H9 (cell line): Measurements from ENCODE around the gene CTXN1. TPM values are rescaled to one million over a fixed set of nuclear protein-coding genes. Genes with fewer than 3 reads are reported as not detected.

Experiments used
- DNase-seq: peaks from one replicate; pipeline ENCODE4 v3.0.0-alpha.2; 2017
- H2AFZ ChIP-seq: one replicate; pipeline ENCODE4 v1.6.1; 2013; ENCODE audit warnings: mild to moderate bottlenecking, low read length, control low read depth, moderate library complexity
- H2AK5ac ChIP-seq: 2 replicates; pipeline ENCODE4 v1.6.1; 2013; ENCODE audit warnings: low read length, control low read depth, mixed read lengths; ENCODE audit not compliant: insufficient read length
- H2BK120ac ChIP-seq: one replicate; pipeline ENCODE4 v1.6.1; 2013; ENCODE audit warnings: low read depth, mild to moderate bottlenecking, low read length, control low read depth, inconsistent platforms; ENCODE audit not compliant: poor library complexity, severe bottlenecking
- H2BK12ac ChIP-seq: 2 replicates; pipeline ENCODE4 v1.6.1; 2013; ENCODE audit warnings: low read length, control low read depth, mixed read lengths, low read depth; ENCODE audit not compliant: insufficient read length
- H2BK15ac ChIP-seq: 2 replicates; pipeline ENCODE4 v1.6.1; 2013; ENCODE audit warnings: low read depth, low read length, control low read depth
- H2BK20ac ChIP-seq: one replicate; pipeline ENCODE4 v1.6.1; 2013; ENCODE audit warnings: low read depth, mild to moderate bottlenecking, low read length, control low read depth, inconsistent platforms; ENCODE audit not compliant: poor library complexity, severe bottlenecking
- H2BK5ac ChIP-seq: 2 replicates; pipeline ENCODE4 v1.6.1; 2013; ENCODE audit warnings: low read length, control low read depth, mixed read lengths; ENCODE audit not compliant: insufficient read length
- H3K14ac ChIP-seq: 2 replicates; pipeline ENCODE4 v1.6.1; 2013; ENCODE audit warnings: low read length, control low read depth; ENCODE audit not compliant: insufficient read depth
- H3K18ac ChIP-seq: 2 replicates; pipeline ENCODE4 v1.6.1; 2013; ENCODE audit warnings: low read depth, mild to moderate bottlenecking, mixed read lengths, low read length, control low read depth; ENCODE audit not compliant: insufficient read length
- H3K23ac ChIP-seq: 2 replicates; pipeline ENCODE4 v1.6.1; 2013; ENCODE audit warnings: low read length, control low read depth, mixed read lengths, low read depth; ENCODE audit not compliant: insufficient read length
- H3K23me2 ChIP-seq: 2 replicates; pipeline ENCODE4 v1.6.1; 2013; ENCODE audit warnings: low read depth, mild to moderate bottlenecking, mixed read lengths, low read length, control low read depth; ENCODE audit not compliant: insufficient read length, poor library complexity, severe bottlenecking
- H3K27ac ChIP-seq: 2 replicates; pipeline ENCODE4 v1.5.1; 2013; ENCODE audit warnings: low read length, control low read depth, mixed read lengths, low read depth; ENCODE audit not compliant: insufficient read length
- H3K27me3 ChIP-seq: 2 replicates; pipeline ENCODE4 v1.6.1; 2013; ENCODE audit warnings: low read length, control low read depth, inconsistent platforms; ENCODE audit not compliant: insufficient read depth
- H3K4ac ChIP-seq: 2 replicates; pipeline ENCODE4 v1.6.1; 2013; ENCODE audit warnings: low read depth, mild to moderate bottlenecking, control low read depth, inconsistent platforms, low read length, moderate library complexity
- H3K4me1 ChIP-seq: 2 replicates; pipeline ENCODE4 v1.6.1; 2013; ENCODE audit warnings: low read length, control low read depth, inconsistent platforms; ENCODE audit not compliant: insufficient read depth
- H3K4me2 ChIP-seq: 2 replicates; pipeline ENCODE4 v1.6.1; 2013; ENCODE audit warnings: low read length, control low read depth, mixed read lengths; ENCODE audit not compliant: insufficient read length, insufficient read depth
- H3K56ac ChIP-seq: 2 replicates; pipeline ENCODE4 v1.6.1; 2013; ENCODE audit warnings: low read depth, mild to moderate bottlenecking, mixed read lengths, low read length, control low read depth; ENCODE audit not compliant: insufficient read length
- H3K79me1 ChIP-seq: 2 replicates; pipeline ENCODE4 v1.6.1; 2013; ENCODE audit warnings: low read depth, mild to moderate bottlenecking, moderate library complexity, low read length, control low read depth, inconsistent platforms; ENCODE audit not compliant: insufficient read depth, poor library complexity, severe bottlenecking
- H3K79me2 ChIP-seq: 2 replicates; pipeline ENCODE4 v1.6.1; 2013; ENCODE audit warnings: low read length, control low read depth, inconsistent platforms; ENCODE audit not compliant: insufficient read depth
- H3K9ac ChIP-seq: 2 replicates; pipeline ENCODE4 v1.6.1; 2013; ENCODE audit warnings: low read length, control low read depth, mixed read lengths; ENCODE audit not compliant: insufficient read length; ENCODE audit errors: extremely low read depth
- H3K9me3 ChIP-seq: one replicate; pipeline ENCODE4 v1.6.1; 2013; ENCODE audit warnings: low read depth, low read length, inconsistent platforms; ENCODE audit not compliant: control insufficient read depth
- H3T11ph ChIP-seq: one replicate; pipeline ENCODE4 v1.6.1; 2013; ENCODE audit warnings: mild to moderate bottlenecking, low read length, control low read depth, inconsistent platforms
- H4K20me1 ChIP-seq: one replicate; pipeline ENCODE4 v1.6.1; 2013; ENCODE audit not compliant: control insufficient read depth, insufficient read length, insufficient read depth
- H4K5ac ChIP-seq: 2 replicates; pipeline ENCODE4 v1.6.1; 2013; ENCODE audit warnings: low read depth, mild to moderate bottlenecking, mixed read lengths, low read length, control low read depth; ENCODE audit not compliant: insufficient read length
- H4K8ac ChIP-seq: replicated peaks from 2 replicates; pipeline ENCODE4 v1.6.1; 2013; ENCODE audit warnings: low read length, control low read depth, mixed read lengths, low read depth; ENCODE audit not compliant: insufficient read length
- H4K91ac ChIP-seq: 2 replicates; pipeline ENCODE4 v1.6.1; 2013; ENCODE audit warnings: low read depth, mild to moderate bottlenecking, moderate library complexity, mixed read lengths, low read length, control low read depth; ENCODE audit not compliant: insufficient read length
- H3K27ac Mint-ChIP-seq, 3 experiments: 2 replicates in 2 of 3; 3 replicates in 1 of 3; pipeline ENCODE4 v1.8.0; 2020 to 2021; ENCODE audit warnings: mixed read lengths in 3 of 3, mild to moderate bottlenecking in 1 of 3, moderate library complexity in 1 of 3
- H3K27me3 Mint-ChIP-seq: 2 replicates; pipeline ENCODE4 v1.8.0; 2021; ENCODE audit warnings: low read depth, mild to moderate bottlenecking, moderate library complexity, mixed read lengths
- H3K36me3 Mint-ChIP-seq, 3 experiments: 2 replicates in 2 of 3; 3 replicates in 1 of 3; pipeline ENCODE4 v1.8.0; 2020 to 2021; ENCODE audit warnings: low read depth in 3 of 3, mixed read lengths in 3 of 3; ENCODE audit not compliant: insufficient read depth in 1 of 3
- H3K4me1 Mint-ChIP-seq, 2 experiments: 2 replicates each; pipeline ENCODE4 v1.8.0; 2020; ENCODE audit warnings: mixed read lengths in 2 of 2
- H3K4me3 Mint-ChIP-seq, 2 experiments: 2 replicates in 1 of 2; 3 replicates in 1 of 2; pipeline ENCODE4 v1.8.0; 2020 to 2021; ENCODE audit warnings: mild to moderate bottlenecking in 2 of 2, mixed read lengths in 2 of 2, moderate library complexity in 1 of 2
- H3K9me3 Mint-ChIP-seq, 2 experiments: 2 replicates in 1 of 2; 3 replicates in 1 of 2; pipeline ENCODE4 v1.8.0; 2020; ENCODE audit warnings: mild to moderate bottlenecking in 2 of 2, mixed read lengths in 2 of 2, moderate library complexity in 1 of 2
- WGBS: extraction: QIAGEN DNeasy Blood & Tissue Kit; methylation state at CpG from one replicate; pipeline ENCODE4 v1.1.7; 2013; ENCODE audit warnings: missing lambda C conversion rate, low lambda C conversion rate, mixed read lengths; ENCODE audit not compliant: insufficient read length; ENCODE audit errors: extremely low coverage; 5-methylcytosine and 5-hydroxymethylcytosine counted together
- total RNA-seq: library from RNA; stranded (reverse); gene quantifications from 2 replicates; pipeline ENCODE4 v1.2.1, GENCODE V29; 2021
- TF ChIP-seq, protein P1 (sequence below): fragments of 200-600 bp; sonication (generic); conservative IDR thresholded peaks from 3 replicates; pipeline ENCODE4 v1.8.0; 2021; ENCODE audit warnings: antibody characterized with exemption, mild to moderate bottlenecking

The CTXN1 gene
- total RNA-seq, 1 experiment from 2014 or later: 22.7 TPM

DNA sequence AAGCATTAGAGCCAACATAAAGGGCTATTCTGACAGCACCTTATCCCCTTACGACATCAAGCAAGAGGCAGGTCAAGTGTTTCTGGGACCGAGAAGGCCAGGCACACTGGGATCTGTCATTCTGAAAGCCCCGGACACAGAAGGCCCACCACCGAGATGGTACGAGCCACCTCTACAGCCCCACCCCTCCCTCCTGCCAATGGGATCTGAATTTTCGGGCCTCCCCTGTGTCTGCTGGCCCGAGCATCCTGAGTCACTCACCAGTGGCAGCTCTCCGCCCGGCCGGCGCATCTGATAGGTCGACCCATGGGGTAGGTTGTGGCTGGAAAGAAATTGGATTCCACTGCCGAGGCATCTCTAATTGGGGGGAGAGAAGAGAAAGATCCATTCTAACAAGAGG lies 14.9 kb upstream of the CTXN1 start:
- no peak overlapping the region for H4K91ac ChIP-seq
- H4K20me1 ChIP-seq: no peaks in the 10 kb centered on the region
- H3K27me3 Mint-ChIP-seq: no peaks in the 10 kb centered on the region
- H3K79me2 ChIP-seq: peaks cover 3% of the 10 kb centered on the region; the same call in 1 of the 2 replicates
- H3K4me2 ChIP-seq: no peak overlapping the region
- H2BK5ac ChIP-seq: no peak overlapping the region
- TF ChIP-seq, protein P1, sequence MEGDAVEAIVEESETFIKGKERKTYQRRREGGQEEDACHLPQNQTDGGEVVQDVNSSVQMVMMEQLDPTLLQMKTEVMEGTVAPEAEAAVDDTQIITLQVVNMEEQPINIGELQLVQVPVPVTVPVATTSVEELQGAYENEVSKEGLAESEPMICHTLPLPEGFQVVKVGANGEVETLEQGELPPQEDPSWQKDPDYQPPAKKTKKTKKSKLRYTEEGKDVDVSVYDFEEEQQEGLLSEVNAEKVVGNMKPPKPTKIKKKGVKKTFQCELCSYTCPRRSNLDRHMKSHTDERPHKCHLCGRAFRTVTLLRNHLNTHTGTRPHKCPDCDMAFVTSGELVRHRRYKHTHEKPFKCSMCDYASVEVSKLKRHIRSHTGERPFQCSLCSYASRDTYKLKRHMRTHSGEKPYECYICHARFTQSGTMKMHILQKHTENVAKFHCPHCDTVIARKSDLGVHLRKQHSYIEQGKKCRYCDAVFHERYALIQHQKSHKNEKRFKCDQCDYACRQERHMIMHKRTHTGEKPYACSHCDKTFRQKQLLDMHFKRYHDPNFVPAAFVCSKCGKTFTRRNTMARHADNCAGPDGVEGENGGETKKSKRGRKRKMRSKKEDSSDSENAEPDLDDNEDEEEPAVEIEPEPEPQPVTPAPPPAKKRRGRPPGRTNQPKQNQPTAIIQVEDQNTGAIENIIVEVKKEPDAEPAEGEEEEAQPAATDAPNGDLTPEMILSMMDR: no peak
- H3K4me3 Mint-ChIP-seq: peak overlapping the region; percentile 18 to 90; a peak in 1 of 5 replicates
- no peak overlapping the region for H2BK12ac ChIP-seq
- H2BK20ac ChIP-seq: no peak overlapping the region
- H3K23me2 ChIP-seq: no peaks in the 10 kb centered on the region
- H2AK5ac ChIP-seq: no peak overlapping the region
- H4K8ac ChIP-seq: no peak overlapping the region
- no peak overlapping the region for H2AFZ ChIP-seq
- 0 out of 7 replicates have a peak overlapping the region, but pooled peaks of 1 of the 3 experiments have one; percentile 51 for H3K27ac Mint-ChIP-seq
- H3K9ac ChIP-seq: no peak overlapping the region
- H3K36me3 Mint-ChIP-seq: peaks cover 28 to 45% (median 43%) of the 10 kb centered on the region in 3 experiments
- H4K5ac ChIP-seq: no peak overlapping the region
- peaks cover 3 to 10% of the 10 kb centered on the region in 2 experiments; a peak in 2 of 4 replicates for H3K4me1 Mint-ChIP-seq
- H3K27me3 ChIP-seq: no peaks in the 10 kb centered on the region
- H3K9me3 ChIP-seq: no peaks in the 10 kb centered on the region
- no peak overlapping the region for H2BK120ac ChIP-seq
- no peak overlapping the region for H3K18ac ChIP-seq
- no peak overlapping the region for H3K14ac ChIP-seq
- WGBS: no CpG with 5 or more reads among the region's 13 CpGs
- no peak overlapping the region for H3K27ac ChIP-seq
- no peak overlapping the region for H3K56ac ChIP-seq
- H3K79me1 ChIP-seq: peaks cover 9% of the 10 kb centered on the region
- no peak overlapping the region for H3K4ac ChIP-seq
- H3K9me3 Mint-ChIP-seq: peaks cover 0 to 2% of the 10 kb centered on the region in 2 experiments; a peak in 1 of 5 replicates
- DNase-seq: no peak
- no peak overlapping the region for H2BK15ac ChIP-seq
- no peaks in the 10 kb centered on the region for H3K4me1 ChIP-seq
- H3K23ac ChIP-seq: no peak overlapping the region
- no peak overlapping the region for H3T11ph ChIP-seq
